ENCODE data around the gene RGS9BP.
"Not testable (repeated sequence)": the region's sequence is repeated elsewhere in the genome, so short reads cannot be mapped to it uniquely, and the experiment has no call there.

Gene RGS9BP

DNA sequence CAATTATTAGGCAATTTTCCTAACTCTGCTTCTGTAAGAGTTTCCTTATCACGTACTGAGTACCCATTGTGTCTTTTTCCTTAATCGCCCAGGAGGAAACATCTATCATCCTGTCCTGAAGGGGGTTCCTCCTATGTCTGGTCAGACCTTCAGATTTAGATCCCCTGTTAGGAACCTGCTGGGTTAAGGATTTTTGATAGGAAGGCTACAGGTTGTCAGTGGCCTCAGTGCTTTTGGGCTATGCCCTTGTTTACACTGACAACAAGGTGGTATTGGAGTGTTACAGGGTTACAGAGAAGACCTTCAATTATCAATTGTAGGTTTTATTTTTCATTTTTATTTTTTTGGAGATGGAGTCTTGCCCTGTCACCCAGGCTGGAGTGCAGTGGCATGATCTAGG lies 19.2 kb downstream of the RGS9BP start:
- DNase-seq = not testable (repeated sequence)

DNA sequence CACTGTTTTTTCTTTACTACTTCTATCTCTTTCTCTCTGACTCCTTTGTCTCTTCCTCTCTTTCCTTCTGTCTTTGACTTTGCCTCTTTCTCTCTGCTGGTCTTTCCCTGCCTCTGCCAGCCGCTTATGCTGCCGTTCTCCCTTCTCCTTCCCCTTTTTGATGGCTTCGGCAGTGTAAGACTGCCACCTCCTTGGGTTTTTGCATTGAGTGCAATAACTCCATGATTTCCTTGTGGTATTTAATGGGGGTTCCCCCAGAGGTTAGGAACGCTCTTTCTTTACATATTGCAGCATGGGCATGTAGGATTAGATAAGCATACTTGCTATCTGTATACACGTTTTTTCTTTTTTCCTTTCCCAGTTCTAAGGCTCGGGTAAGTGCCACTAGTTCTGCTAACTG lies 19.9 kb downstream of the RGS9BP start:
- DNase-seq = not testable (repeated sequence)

DNA sequence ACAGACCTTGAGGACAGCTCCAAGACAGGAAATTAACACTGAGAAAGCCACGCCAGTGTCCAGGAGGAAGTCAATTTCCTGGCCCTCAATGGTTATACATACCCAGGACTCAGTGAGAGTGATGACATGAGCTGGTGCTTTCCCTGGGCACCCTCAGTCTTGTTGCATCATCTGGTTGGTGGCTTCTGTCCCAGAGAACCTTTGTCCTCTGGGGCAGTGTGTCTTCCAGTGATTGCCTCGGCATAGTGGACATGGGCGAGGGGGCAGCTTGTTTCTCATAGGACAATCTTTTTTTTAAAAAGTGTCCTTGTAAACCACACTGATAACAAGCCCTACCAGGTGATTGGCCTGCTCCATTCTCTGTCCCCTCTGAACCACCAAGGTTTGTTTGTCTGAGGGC lies 21.1 kb downstream of the RGS9BP start:
- DNase-seq = not testable (repeated sequence)

DNA sequence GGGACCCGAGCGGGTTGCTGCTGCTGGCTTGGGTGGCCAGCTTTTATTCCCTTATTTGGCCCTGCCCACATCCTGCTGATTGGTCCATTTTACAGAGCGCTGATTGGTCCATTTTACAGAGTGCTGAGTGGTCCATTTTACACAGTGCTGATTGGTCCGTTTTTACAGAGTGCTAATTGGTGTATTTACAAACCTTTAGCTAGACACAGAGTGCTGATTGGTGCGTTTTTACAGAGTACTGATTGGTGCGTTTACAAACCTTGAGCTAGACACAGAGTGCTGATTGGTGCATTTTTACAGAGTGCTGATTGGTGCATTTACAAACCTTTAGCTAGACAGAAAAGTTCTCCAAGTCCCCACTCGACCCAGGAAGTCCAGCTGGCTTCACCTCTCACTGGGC lies 24.5 kb downstream of the RGS9BP start:
- DNase-seq = not testable (repeated sequence)

DNA sequence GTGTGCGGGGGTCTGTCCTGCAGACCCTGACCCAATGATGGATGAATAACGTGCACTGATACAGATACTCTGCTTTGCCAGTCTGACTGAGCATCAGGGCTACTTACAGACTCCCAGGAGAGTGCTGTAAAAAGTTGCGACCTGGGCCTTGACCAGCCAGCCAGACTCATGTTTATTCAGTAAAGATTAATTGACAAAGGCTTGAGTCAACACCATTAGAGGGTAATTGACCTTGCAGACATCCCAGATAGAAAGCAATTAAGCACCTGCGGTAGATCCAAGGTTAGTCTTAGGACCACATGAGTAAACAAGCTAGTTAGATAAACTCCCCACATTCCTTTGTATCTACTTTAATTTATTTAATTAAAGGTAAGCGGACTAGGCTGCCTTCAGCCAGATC lies 26.4 kb downstream of the RGS9BP start:
- no peak for DNase-seq

DNA sequence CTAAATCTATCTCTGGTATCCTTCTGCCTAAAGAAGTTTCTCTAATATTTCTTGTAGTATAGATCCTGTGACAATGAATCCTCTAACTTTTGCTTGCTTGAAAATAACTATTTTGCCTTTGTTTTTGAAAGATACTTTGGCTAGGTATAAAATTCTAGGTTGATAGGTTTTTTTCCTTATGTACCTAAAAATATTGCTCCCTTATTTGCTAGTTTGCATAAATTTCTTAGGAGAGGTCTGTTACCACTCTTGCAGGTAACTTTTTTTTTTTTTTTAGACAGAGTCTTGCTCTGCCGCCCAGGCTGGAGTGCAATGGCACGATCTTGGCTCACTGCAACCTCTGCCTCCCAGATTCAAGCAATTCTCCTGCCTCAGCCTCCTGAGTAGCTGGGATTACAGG lies 28.4 kb downstream of the RGS9BP start:
- DNase-seq = not testable (repeated sequence)

DNA sequence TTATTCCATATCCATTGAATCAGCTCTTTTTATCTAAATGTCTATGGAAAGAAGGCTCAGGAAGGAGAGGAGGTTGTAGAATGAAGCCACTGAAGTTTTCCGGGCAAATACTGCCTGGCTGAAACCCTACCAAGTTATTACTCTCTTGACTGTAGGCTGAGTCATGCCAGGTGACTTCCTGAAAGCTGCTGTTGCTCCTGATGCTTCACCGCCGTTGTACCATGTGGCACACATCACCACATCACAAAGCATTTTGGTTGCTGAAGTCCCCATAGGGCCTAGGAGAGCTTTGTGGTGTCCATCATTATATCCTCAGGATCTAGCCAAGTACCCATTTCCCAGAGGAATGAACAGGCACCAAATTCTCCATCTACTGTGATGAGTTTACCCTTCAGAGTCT lies 32.8 kb downstream of the RGS9BP start:
- no peak for DNase-seq

DNA sequence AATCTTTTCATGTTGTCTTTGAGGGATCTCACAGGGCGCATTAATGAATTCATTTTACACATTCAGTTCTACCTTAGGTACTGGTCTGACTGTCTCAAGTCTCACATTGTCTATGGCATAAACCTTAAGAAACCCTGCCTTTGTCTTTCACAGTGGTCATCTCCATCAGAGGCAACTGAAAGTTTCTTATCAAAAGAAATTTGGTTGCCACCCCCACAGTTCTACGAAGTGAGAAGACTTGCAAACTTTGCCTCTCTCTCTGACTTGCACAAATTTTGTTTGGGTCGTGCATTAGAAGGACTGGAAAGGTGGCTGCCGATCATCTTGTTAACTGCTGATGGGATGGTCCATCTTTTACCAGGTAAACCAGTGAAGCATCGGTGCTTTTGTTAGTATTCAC lies 33.4 kb downstream of the RGS9BP start:
- DNase-seq = no peak

DNA sequence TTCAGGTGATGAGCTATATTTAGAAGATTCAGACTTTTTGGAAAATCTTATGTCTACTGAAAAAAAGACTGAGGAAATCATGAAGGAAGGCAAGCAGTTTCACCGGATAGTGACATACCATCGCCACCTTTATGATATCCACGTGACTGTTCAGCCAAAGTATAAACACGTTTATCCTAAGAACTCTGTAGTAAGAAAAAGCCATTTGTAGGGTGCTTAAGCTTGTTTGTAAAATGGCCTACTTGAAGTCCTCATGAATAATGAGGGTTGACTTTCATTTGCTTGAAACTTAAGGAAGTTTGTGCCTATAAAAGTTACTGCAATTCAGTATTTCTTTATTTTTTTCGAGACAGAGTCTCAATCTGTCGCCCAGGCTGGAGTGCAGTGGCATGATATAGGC lies 36.1 kb downstream of the RGS9BP start:
- no peak for DNase-seq

DNA sequence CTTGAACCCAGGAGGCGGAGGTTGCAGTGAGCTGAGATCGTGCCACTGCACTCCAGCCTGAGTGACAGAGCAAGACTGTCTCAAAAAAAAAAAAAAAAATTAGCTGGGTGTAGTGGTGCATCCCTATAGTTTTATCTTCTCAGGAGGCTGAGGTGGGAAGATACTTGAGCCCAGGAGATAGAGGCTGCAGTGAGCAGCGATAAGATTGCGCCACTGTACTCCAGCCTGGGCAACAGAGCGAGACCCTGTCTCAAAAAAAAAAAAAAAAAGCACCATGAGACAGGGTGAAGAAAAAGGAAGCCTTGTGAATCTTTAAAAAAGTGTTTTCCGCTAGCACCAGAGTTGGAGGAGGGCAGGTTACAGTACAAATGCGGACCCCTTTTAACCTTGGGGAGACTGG lies 40.6 kb downstream of the RGS9BP start:
- DNase-seq = not testable (repeated sequence)

DNA sequence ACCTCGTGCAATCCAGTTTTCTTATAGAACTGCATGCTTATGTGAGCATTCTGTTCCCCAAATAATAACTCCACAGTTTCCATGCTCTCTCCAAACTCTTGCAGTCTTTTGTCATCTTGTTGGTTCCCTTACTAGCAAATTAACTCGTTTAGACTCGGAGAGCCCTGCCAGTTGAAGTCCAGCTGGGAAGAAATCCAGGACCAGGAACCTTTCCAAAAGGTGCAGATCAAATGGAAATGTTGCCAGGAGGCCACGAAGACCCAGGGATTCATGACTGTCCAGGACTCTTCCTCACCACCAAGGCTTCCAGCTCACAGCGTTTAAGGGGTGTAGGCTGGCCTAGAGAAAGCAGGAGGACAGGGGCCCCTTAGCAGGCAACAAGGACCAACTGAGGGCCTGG lies 41.8 kb downstream of the RGS9BP start:
- DNase-seq = no peak

DNA sequence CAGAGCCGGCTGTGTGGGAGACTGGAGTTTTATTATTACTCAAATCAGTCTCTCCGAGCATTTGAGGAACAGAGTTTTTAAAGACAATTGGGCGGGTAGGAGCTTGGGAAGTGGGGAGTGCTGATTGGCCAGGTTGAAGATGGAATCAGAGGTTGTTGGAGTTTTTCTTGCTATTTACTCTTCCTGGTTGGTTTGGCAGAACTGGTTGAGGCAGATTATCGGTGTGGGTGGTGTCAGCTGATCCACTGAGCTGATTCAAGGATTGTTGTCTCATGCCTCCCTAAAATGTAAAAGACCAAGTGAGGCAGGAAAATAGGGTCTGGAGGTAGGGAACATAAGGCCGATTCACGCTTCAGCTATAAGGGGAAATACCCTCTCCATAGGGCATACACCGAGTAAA lies 42.6 kb downstream of the RGS9BP start:
- DNase-seq = peak in 4 of 56 donors; percentile 1 to 21 (median 12)

DNA sequence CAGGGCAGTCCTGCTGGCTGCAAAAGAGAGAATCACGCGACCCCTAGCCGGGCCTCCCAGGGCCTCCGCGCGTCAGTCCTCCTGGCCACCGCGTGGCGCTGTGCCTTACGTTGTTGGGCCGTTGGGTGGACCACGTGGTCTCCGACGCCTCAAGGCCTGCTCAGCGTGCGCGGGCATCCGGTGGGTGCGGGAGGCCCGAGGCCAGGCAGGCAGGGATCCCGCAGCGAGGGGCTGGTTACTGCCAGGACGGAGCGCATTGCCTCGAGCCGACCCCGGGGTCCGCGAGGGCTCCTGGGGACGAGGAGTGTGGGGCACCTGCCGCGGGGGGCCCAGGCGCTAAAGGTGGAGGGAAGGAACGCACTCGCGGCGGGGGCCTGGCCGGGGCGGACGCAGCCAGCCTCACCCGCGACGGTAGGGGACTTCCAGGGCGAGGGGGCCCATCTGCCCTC lies 44.0 kb downstream of the RGS9BP start, which contains the start of gene TDRD12:
Gene TDRD12 (plus strand): TSS at position 157 of the 449 bp plus-strand sequence. CDS start 306 bp downstream, outside the sequence.
- DNase-seq = no peak

DNA sequence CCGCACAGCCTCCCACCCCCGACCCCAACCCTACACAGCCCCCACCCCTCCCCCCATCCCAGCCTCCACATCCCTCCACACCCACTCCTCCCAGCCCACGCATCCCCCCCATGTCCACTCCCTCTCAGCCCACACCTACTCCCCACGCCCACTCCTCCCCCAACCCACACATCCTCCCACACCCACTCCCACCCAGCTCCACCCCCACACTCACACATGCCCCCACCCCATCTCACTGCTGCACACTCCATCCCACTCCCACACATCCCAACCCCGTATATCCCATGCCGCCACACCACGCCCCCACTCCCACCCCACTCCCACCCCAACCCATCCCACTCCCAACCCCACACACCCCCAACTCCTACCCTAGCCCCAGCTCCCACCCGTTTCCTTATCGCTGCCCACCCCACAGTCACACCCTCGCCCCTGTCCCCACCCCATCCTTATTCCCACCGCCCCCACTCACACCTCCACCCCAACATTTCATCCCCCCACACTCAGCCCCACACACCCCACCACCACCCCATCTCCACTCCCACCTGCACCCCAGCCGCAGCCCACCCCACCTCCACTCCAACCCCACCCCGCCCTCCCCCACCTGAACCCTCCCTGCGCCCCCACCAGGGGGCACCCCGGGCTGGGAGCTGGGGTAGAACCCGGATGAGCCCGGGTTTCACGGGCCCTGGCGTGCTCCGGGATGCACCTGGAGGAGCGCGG lies 44.7 kb downstream of the RGS9BP start:
- DNase-seq = no peak

DNA sequence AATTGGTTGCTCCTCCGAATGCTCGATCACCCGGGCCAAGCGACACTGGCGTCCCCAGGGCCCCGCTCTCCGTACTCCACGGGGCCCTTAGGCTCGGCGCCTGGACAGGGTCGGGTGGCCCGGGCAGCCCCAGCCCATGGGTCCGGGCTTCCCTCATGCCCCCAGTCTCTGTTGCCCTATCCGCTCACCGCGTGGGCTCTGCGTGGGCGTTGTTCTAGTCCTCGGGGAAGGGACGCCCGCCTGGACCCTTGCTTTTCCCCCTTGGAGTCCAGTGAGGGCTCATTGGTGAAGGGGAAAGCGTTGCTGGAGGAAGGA lies 45.2 kb downstream of the RGS9BP start:
- DNase-seq = no peak

All from nucleus accumbens (tissue), 56 donors.